HG03565 (cell line): ENCODE results near the gene OR13G1.
"Not testable (repeated sequence)": the region's sequence is repeated elsewhere in the genome, so short reads cannot be mapped to it uniquely, and the experiment has no call there.

Experiments used
- ATAC-seq: cut with Tn5 transposase; IDR thresholded peaks from one replicate; pipeline ENCODE4 v1.9.1; 2021; ENCODE audit warnings: mild to moderate bottlenecking, moderate library complexity; ENCODE audit not compliant: unreplicated experiment

The OR13G1 gene

GRCh38 chr1:247679639-247680038 lies at the start of gene OR13G1:
TSS of gene OR13G1 (minus strand) at chr1:247679739. CDS start at chr1:247673041, 6,698 bp downstream.
- ATAC-seq: no peak

- ATAC-seq: no peak
Measured at GRCh38 chr1:247721222-247721621, 41.7 kb upstream of the OR13G1 start.

GRCh38 chr1:247716546-247716945 lies 37.0 kb upstream of the OR13G1 start, which contains the start of gene OR6F1:
TSS of gene OR6F1 (minus strand) at chr1:247716646. CDS start at chr1:247712755, 3,891 bp downstream.
- no peak for ATAC-seq

- ATAC-seq: no peak
Measured at GRCh38 chr1:247713753-247714152, 34.2 kb upstream of the OR13G1 start.

- ATAC-seq: not testable (repeated sequence)
Measured at GRCh38 chr1:247710681-247711080, 31.1 kb upstream of the OR13G1 start.

- no peak for ATAC-seq
Measured at GRCh38 chr1:247701338-247701737, 21.8 kb upstream of the OR13G1 start.

- ATAC-seq: peak; percentile 92
Measured at GRCh38 chr1:247681288-247681897, 1.9 kb upstream of the OR13G1 start.

- ATAC-seq: no peak
Measured at GRCh38 chr1:247680171-247680570, 632 bp upstream of the OR13G1 start.

- ATAC-seq: no peak
Measured at GRCh38 chr1:247669225-247669624, 10.3 kb downstream of the OR13G1 start.

GRCh38 chr1:247656221-247656875 lies 23.2 kb downstream of the OR13G1 start:
- no peak for ATAC-seq

- no peak for ATAC-seq
Measured at GRCh38 chr1:247653040-247653439, 26.5 kb downstream of the OR13G1 start.

GRCh38 chr1:247647864-247648263 lies 31.7 kb downstream of the OR13G1 start:
- ATAC-seq: no peak

GRCh38 chr1:247646867-247647266 lies 32.7 kb downstream of the OR13G1 start:
- ATAC-seq: no peak

GRCh38 chr1:247642742-247643141 lies 36.8 kb downstream of the OR13G1 start:
- ATAC-seq: no peak

- ATAC-seq: no peak
Measured at GRCh38 chr1:247639381-247639981, 40.1 kb downstream of the OR13G1 start.

GRCh38 chr1:247638781-247639180 lies 40.8 kb downstream of the OR13G1 start:
- ATAC-seq: no peak

GRCh38 chr1:247638011-247638410 lies 41.5 kb downstream of the OR13G1 start:
- no peak for ATAC-seq

GRCh38 chr1:247627951-247628350 lies 51.6 kb downstream of the OR13G1 start:
- ATAC-seq: no peak
